Measurements from ENCODE around the gene SDK1. TPM values are rescaled to one million over a fixed set of nuclear protein-coding genes. Genes with fewer than 3 reads are reported as not detected.

Gene SDK1
- total and polyA plus RNA-seq, 2 of the 8 experiments (the other 6 are each of a cell fraction or from before 2014, with no cell fraction given) = 3.3 to 7.2 TPM

- Histone ChIP-seq H3K79me1 (ENCODE audit: low read depth, low read length) (no peaks in the 10 kb centered on the region), H2BK120ac (replicated peaks; ENCODE audit: low read depth, low read length) (no peak overlapping the region), H2BK12ac (ENCODE audit: low read depth, low read length) (no peak overlapping the region), H3K79me2 (ENCODE audit: control insufficient read depth in 1 of 2, insufficient read depth in 2 of 2, low read length in 2 of 2) (no peaks in the 10 kb centered on the region), H4K20me1 (replicated peaks in 1 of 2; ENCODE audit: control insufficient read depth in 1 of 2, insufficient read depth in 2 of 2, low read length in 2 of 2) (no peaks in the 10 kb centered on the region), H2AFZ (ENCODE audit: low read length) (no peak overlapping the region), H2AK5ac (ENCODE audit: low read depth, low read length) (no peak overlapping the region), H3K27ac (ENCODE audit: low read depth, low read length) (no peak overlapping the region), H3K9me3 (ENCODE audit: insufficient read depth in 2 of 2, low read depth in 1 of 2, low read length in 1 of 2) (peaks cover 4 to 6% of the 10 kb centered on the region in 2 experiments; a peak in 3 of 4 replicates), H3K4me1 (replicated peaks in 1 of 4; ENCODE audit: control insufficient read depth in 3 of 4, insufficient read depth in 4 of 4, low read length in 3 of 4) (peaks cover 0 to 16% (median 7%) of the 10 kb centered on the region in 4 experiments), H4K91ac (replicated peaks; ENCODE audit: insufficient read length, low read length) (no peak overlapping the region), H3K4ac (replicated peaks; ENCODE audit: insufficient read length, low read depth, low read length) (no peak overlapping the region), H2BK5ac (ENCODE audit: low read depth, low read length) (no peak overlapping the region), H2BK15ac (ENCODE audit: low read length) (0 out of 2 replicates have a peak overlapping the region, but pooled peaks have one; percentile 31), H4K5ac (ENCODE audit: insufficient read length, low read depth, low read length) (no peak overlapping the region), H2BK20ac (ENCODE audit: low read length) (peak overlapping the region; percentile 23; the same call in 1 of the 2 replicates), H3K23ac (ENCODE audit: insufficient read length) (no peak overlapping the region), H3K4me3 (ENCODE audit: extremely low read depth in 1 of 4, insufficient read depth in 2 of 4, low read depth in 3 of 4, low read length in 4 of 4) (no peak overlapping the region), H3K9ac (replicated peaks in 1 of 4; ENCODE audit: extremely low read depth in 1 of 4, low read depth in 3 of 4, low read length in 3 of 4) (no peak overlapping the region), H3K27me3 (replicated peaks in 1 of 4; ENCODE audit: control insufficient read depth in 3 of 4, extremely low read depth in 1 of 4, insufficient read depth in 3 of 4, low read length in 3 of 4) (no peaks in the 10 kb centered on the region), H3K36me3 (ENCODE audit: control insufficient read depth in 2 of 4, insufficient read depth in 4 of 4, low read length in 3 of 4) (no peaks in the 10 kb centered on the region), H4K8ac (ENCODE audit: extremely low read depth, insufficient read depth, low read length) (no peak overlapping the region), H3K56ac (replicated peaks; ENCODE audit: insufficient read length, low read depth, low read length) (no peak overlapping the region), H3K18ac (ENCODE audit: extremely low read depth, low read length) (no peak overlapping the region), H3K23me2 (ENCODE audit: low read depth, low read length) (no peaks in the 10 kb centered on the region), H3K14ac (ENCODE audit: insufficient read length) (no peak overlapping the region), H3K4me2 (ENCODE audit: insufficient read depth in 1 of 2, low read depth in 2 of 2, low read length in 2 of 2) (no peak overlapping the region)
- DNase-seq (ENCODE audit: low read depth in 1 of 2, low spot score in 2 of 2) (no peak), FAIRE-seq (no peak)
- ChIA-PET POLR2A (ENCODE audit: partially characterized antibody) (no interaction called here), CTCF (ENCODE audit: partially characterized antibody) (no interaction called here)
- TF ChIP-seq FOSL1 (IDR thresholded peaks at IDR 0.05; ENCODE audit: insufficient read depth, low read depth, low read length) = no peak
- no peak for TF ChIP-seq TCF12 (IDR thresholded peaks at IDR 0.05; ENCODE audit: low read depth, low read length)
- no peak for TF ChIP-seq CTBP2 (IDR thresholded peaks at IDR 0.05; ENCODE audit: borderline replicate concordance, insufficient read depth, insufficient read length, low read length)
- no peak for TF ChIP-seq ZNF274 (IDR thresholded peaks at IDR 0.05; ENCODE audit: borderline replicate concordance, extremely low read depth, low read length)
- TF ChIP-seq NANOG (IDR thresholded peaks at IDR 0.05; ENCODE audit: insufficient read depth, low read depth, low read length, poor library complexity, severe bottlenecking) = no peak
- no peak for TF ChIP-seq KDM1A (IDR thresholded peaks at IDR 0.05; ENCODE audit: borderline replicate concordance, low read length)
- no peak for TF ChIP-seq HDAC6 (IDR thresholded peaks at IDR 0.05; ENCODE audit: low read depth, low read length)
- TF ChIP-seq POLR2AphosphoS5 (IDR thresholded peaks at IDR 0.05; ENCODE audit: low read depth, low read length) = no peak
- TF ChIP-seq CHD2 (IDR thresholded peaks at IDR 0.05; ENCODE audit: low read length) = no peak
- TF ChIP-seq, protein P1, sequence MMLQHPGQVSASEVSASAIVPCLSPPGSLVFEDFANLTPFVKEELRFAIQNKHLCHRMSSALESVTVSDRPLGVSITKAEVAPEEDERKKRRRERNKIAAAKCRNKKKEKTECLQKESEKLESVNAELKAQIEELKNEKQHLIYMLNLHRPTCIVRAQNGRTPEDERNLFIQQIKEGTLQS (IDR thresholded peaks at IDR 0.05; ENCODE audit: insufficient read depth, low read depth, low read length) = no peak
- no peak for TF ChIP-seq SP4 (IDR thresholded peaks at IDR 0.05; ENCODE audit: low read length)
- TF ChIP-seq SIRT6 (IDR thresholded peaks at IDR 0.05; ENCODE audit: low read length) = no peak
- TF ChIP-seq BACH1 (IDR thresholded peaks at IDR 0.05; ENCODE audit: low read length) = no peak
- 94% methylated on average over 10 of the region's 10 CpGs; no CpG with 5 or more reads in 1 of the 2 experiments for WGBS, 2 experiments (ENCODE audit: extremely low coverage in 1 of 2, insufficient coverage in 1 of 2, insufficient read length in 1 of 2, insufficient replicate concordance in 2 of 2, low coverage in 1 of 2, low lambda C conversion rate in 2 of 2, missing lambda C conversion rate in 1 of 2)
These were observed 712.7 kb downstream of the SDK1 start for GRCh38 chr7:4013793-4014192.
